GM20000 (cell line): ENCODE measurements around the gene AIG1.

Experiments
- DNase-seq: peaks from one replicate; pipeline ENCODE4 v3.0.0; 2012; ENCODE audit warnings: low spot score
- TF ChIP-seq, protein P1 (sequence below): IDR thresholded peaks from 2 replicates; pipeline ENCODE4 v1.5.1; 2012; ENCODE audit warnings: mild to moderate bottlenecking, control low read depth; ENCODE audit errors: extremely low read depth, missing control alignments

Gene AIG1

DNA sequence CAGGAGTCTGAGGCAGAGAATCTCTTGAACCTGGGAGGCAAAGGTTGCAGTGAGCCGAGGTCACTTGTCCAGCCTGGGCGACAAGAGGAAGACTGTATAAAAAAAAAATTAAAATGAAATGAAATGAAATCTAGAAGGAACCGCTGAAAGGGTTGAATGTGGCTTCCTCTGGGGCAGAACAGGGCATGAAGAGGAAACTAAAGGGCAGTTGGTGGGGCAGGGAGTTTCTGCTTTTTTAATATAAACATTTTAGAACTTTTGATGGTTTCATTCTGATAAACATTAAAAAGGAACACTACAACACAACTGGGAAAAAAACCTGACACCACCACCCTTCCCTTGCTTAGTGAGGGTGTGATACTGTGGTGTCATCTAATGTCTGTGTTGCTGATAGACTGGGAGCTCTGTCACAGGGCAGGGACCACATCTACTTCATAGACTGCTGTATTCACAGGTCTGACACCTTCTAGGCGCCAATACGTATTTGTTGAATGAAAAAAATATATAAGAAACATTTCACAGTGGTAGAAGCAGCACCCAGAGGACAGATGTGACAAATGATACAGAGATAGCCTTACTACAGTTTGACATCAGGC lies 260.9 kb downstream of the AIG1 start:
- DNase-seq = no peak
- TF ChIP-seq, protein P1, sequence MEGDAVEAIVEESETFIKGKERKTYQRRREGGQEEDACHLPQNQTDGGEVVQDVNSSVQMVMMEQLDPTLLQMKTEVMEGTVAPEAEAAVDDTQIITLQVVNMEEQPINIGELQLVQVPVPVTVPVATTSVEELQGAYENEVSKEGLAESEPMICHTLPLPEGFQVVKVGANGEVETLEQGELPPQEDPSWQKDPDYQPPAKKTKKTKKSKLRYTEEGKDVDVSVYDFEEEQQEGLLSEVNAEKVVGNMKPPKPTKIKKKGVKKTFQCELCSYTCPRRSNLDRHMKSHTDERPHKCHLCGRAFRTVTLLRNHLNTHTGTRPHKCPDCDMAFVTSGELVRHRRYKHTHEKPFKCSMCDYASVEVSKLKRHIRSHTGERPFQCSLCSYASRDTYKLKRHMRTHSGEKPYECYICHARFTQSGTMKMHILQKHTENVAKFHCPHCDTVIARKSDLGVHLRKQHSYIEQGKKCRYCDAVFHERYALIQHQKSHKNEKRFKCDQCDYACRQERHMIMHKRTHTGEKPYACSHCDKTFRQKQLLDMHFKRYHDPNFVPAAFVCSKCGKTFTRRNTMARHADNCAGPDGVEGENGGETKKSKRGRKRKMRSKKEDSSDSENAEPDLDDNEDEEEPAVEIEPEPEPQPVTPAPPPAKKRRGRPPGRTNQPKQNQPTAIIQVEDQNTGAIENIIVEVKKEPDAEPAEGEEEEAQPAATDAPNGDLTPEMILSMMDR = no peak

DNA sequence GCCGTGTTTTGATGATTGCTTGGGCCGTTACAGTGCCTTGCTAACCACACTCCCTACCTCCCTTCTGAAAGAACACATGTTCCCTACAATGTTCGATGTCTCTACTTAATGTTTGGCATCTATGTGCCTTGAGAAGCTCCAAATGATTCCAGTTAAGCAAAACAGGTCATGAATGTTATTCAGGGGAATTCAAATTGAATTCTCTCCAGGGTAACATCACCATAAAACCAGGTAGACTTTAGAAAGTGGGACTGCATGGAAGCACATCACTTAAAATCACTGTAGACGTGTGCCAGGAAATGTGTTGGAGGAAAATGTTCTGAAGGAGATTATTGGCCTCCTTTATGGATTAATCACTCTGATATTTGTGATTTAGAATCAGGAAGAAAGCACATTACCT lies 261.7 kb downstream of the AIG1 start:
- TF ChIP-seq, protein P1 = no peak
- DNase-seq = no peak

DNA sequence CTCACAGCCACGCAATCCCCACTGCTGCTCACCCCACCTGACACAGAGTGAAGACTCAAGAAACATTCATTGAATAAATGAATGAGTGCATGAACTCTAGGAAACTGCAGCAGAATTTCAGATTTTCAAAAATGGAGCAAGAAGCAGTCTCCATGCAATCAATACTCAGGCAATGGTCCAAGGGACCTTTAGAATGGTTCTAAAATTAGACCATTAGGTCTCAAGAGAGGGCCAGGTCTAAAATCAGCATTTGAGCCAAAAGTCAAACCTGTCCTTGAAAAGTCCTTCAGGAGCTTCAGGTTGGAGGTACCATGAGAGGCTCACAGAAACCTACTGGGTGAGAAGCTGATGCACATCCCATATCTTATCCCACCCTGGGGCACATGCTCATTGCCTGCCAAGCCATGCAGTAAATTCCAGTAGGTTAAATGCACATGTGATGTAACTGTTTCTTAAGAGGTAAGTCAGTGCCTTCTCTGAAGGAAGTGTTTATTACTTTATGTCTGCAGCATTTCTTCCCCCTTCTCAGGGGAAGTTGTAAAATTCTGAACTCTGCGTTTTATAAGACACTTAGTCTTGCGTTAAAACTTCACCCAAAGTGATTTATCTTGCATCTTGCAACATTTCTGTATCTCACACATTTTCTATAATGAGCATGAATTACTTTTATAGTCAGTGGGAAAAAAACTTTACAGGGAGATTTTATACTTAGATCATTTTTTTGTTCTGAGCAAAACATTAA lies 263.2 kb downstream of the AIG1 start:
- no peak for DNase-seq
- TF ChIP-seq, protein P1 = no peak

DNA sequence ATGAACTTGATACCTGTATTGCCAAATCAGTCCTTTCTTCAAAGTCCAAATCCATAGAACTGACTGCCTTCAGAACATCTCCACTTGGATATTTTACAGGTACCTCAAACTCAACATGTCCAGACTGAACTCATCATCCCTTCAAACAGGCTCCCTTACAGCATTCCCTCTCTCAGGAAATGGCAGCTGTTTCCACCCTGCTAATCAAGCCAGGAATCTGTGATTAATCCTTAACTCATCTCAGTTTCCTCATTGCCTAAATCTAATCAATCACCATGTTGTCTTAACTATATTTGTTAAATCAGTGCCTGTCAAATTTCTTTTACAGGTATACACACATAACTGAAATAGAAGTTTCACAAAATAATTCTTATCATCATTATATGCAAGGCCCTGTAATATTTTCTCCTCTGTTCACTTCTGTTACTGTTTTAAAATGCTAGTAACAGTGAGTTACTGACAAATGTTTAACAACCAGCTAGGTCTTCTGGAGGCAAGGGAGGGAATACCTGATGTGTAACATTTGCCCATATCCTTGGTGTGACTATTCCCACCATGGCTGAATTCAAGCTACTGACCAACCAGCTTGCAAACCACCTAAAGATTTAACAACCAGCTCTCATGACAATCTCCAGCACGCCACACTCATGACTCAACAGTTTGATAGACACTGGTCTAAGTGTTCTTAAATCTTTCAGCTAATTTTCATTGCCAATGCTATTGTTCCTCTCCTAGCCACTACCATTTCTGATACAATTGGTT lies 264.9 kb downstream of the AIG1 start:
- TF ChIP-seq, protein P1 = no peak
- DNase-seq = no peak

DNA sequence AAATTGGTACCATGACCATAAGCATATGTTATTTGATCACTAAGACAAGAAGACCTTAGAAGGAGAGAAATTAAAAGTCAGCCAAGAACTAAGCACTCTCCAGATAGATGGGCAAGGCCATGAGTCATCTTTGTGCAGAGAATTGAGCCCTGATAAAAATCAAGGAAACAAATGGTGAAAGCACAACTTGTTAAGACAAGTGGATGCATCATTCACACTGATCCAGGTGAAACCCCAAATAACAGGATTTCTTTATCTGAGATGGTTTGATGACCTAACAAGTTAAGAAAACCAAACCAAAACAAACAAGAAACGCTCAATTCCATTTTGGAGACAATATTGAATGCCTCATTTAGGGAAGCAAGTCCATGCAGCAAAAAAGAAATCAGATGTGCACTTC lies 268.2 kb downstream of the AIG1 start:
- no peak for DNase-seq
- TF ChIP-seq, protein P1 = no peak

DNA sequence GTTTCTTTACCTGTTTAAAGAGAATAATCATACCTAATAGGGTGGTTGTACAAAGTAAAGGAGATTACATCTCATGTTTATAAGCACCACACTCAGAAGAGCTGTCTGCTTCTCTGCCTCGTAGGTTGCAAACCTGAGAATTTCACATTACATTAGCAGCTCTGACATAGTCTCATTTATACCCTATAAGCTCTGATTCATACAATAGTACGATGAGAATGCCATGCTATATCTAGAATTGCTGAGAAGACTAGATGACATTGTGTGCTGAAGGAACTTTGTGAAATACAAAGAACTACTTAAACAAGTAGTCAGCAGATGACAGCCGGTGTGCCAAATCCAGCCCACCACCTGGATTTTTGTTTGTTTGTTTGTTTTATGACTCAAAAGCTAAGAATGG lies 268.6 kb downstream of the AIG1 start:
- TF ChIP-seq, protein P1 = no peak
- DNase-seq = no peak

DNA sequence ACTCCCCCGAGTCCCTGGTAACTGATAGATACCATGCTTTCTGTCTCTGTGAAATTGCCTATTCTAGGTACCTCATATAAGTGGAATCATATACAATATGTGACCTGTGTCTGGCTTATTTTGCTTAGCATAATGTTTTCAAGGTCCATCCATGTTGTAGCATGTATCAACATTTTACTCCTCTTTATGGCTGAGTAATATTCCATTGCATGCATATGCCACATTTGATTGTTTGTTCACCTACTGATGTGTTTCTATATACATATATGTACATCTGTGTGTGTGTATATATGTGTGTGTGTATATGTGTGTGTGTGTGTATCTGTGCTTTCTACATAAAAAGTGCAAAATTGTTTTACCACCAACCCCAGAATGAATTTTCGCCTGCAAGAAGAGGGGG lies 270.7 kb downstream of the AIG1 start:
- TF ChIP-seq, protein P1 = no peak
- DNase-seq = no peak
